Stimulated activated CD4-positive, alpha-beta T cell treated with anti-CD3 and anti-CD28 coated beads, Interleukin-2, amount 100 ng/mL, for 4 hours (primary cell): ENCODE results near the gene MAP1A.
A peak's percentile ranks its signal among the peaks of the same experiment; 100 is the strongest.

ENCODE experiments used
- DNase-seq: peaks from one replicate; pipeline ENCODE4 v3.0.0-alpha.2; 2020; ENCODE audit warnings: low read depth

Gene MAP1A

DNA sequence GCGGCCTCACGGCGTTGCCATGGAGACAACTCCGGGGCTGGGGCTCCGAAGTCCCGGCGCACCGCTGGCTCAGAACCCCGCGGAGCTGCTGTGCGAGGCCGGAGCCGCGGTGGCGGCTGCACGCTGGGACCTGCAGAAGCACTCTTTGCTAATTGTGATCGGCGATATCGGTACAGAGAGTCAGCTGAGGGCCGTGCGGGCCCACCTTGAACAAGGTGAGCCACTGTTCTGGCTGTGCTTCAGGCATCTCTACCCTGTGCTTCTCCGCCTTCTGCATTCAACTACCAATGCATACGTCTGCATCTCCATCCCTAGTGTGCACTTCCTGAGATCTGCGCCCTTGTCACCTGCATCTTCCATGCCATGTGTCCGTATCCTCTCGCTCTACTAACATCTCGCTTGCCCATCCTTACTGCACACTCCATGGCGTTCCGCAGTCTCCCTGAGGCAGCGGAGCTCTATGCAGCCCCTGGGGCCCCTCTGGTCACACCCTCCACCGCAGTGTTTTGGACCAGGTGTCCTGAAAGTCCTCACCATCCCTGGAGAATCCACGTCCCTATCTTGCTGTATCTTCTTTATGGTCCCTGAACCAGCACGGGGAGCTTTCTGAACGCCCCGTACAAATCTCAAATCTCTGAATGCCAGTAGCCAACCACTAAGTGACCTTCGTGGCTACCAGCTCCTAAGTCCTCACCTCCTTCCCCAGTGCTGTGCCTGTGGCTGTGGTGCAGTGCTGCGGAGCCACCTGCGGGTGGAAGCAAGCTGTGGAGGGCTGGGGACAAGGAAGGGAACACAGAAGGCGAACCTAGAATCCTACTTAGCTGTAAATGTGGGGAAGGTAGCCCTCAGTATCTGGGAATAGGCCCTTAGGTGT lies 6.2 kb upstream of the MAP1A start:
- DNase-seq: no peak

DNA sequence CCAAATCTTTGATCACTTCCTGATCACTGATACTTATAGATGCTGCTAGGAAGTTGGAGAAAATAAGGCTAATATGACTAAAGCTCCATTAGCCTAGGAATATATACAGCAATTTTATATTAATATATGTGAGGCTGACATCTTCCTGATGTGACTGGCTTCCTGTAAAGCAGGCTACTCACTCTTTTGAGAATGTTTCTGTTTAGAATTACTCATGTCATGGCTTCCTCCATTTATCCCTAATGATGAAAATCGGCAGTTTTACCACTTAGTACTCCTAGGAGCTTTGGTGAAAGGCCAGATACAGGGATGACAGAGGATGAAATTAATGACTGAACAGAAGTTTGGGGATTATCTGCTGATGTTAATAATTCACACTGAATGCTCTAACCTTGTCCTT lies 3.9 kb upstream of the MAP1A start:
- DNase-seq: no peak

DNA sequence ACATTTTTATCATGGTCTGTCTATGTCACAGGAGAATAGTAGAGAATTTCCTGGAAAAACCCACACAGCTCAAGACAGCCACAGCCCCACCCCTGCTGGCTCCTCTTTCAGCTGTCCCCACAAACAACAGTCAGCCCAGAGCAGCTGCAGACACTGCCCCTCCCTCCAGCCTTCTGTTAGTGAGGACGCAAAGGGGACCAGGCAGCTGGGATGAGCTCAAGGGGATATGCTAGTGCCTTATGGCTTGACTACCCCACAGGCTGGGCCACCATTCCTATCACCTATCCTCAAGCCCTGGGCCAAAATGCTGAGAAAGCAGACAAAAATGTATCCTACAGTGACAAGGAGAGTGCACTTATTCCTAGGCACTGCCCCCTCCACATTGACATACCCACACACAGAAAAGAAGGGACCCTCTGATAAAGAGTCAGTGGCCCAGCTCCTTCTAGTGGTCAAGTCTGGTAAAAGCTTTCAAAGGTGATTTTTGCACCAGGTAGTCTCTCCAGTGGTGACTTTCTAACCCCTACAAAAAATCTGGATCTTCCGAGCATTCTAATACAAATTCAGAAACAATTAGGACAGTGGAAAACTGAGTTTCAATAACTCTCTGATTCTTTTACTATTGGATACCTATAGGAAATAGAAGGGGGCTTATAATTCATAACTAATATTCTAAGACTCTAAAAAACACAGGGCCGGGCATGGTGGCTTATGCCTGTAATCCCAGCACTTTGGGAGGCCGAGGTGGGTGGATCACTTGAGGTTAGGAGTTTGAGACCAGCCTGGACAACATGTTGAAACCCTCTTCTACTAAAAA lies 3.0 kb upstream of the MAP1A start:
- DNase-seq: no peak

DNA sequence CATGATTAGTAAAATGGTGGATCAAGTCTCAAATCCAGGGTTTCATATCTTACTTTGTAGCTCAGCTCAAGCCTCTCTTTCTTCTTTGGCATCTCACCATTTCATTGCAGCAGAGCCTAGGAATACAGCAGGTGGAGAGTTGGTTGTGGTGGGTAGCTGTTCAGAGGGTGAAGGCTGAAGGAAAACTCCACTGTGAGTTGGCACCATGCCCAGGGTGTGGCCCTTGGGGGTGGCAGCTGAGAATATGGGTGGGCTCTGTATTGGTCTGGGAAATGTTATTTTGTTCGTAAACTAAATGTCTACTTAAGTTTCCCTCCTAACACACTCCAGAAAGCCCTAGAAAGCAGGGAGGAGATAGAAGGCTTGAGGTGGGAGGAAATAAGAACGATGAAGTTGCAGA lies 1.7 kb upstream of the MAP1A start:
- no peak for DNase-seq

DNA sequence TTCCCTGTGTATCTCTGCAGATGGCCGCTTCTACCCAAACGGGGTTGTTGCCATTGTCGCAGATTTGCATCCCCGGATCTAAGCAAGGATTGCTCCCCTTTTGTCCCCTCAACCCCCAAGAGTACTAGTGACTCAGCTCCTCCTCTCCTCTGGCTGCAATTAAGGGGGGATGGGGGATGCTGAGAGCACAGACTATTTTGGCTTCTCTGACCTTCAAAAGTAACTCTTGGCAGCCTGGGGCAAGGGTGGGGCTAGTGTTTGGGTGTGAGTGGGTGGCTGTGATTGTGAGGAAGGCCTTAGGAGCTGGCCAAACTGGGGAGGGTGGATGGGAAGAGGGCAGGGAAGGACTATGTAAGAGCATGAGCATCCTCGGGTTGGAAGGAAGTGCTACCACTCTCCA lies 1.2 kb upstream of the MAP1A start:
- DNase-seq: no peak

DNA sequence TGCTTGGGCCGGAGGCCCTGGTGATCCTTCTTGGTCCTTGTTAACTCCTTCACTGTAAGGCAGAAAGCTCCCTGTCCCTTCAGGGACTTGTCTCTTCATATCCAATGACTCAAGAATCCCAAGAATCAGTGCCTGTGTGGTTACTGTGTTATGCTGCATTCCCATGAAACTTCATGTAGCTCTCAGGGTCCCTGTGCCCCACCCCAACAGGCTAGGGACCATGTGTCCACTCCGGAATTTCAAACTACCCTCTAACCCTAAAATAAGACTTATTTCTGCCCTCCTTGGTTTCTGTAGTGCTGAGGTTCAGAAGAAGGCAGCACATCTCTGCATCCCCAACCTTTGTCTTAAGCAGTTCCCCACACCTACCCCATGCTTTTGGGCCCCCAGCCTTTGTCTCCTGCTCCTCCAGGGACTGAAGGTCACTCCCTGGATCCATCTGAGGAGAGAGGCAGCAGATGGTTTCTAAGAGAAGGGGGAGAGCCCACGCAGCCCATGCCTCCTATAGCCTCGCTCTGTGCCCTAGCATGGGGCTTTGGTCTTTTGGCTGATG lies 531 bp upstream of the MAP1A start:
- no peak for DNase-seq

DNA sequence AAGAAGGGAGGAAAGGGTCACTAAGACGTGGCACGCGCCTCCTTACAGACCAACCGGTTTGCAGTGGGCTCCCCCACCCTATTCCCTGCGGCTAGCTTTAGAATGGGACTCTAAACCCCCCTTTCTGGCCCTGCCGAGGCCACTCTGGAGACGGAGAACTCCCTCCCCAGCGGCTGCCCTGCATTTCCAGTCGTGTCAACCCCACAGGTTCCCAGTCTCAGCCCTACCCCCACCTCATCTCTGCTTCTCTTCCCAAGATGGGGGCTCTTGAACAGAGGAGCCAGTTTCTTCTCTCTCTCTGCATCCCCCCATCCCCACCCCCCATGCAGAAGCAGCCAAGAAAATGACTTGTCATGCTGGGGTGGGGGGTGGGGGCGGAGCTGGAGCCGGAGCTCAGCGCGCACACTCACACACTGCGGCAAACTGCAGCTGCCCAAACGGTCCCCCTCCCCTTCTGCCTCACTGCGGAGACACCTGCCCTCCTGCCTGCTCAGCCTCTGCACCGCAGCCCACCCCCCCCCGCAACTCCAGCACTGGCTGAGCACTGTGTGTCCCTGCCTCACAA lies 871 bp downstream of the MAP1A start:
- DNase-seq: peak; percentile 16

DNA sequence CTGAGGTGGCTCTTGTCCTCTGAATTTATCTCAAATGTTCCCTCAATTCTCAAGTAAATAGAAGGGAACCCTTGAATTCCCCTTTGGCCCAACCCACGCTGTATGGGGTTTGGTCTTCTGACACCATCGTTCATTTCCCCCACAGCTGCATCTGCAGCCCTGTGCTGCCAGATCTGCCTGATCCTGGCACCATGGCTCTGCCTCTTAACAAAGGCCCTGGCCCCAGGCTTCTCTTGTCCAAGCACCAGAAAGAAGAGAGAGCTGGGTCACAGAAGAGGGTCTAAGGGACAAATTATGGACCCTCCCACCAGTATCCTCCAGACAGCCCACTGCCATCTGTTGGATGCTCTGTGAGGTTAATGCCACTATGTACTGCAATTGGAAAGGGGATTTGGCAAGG lies 1.8 kb downstream of the MAP1A start:
- no peak for DNase-seq

DNA sequence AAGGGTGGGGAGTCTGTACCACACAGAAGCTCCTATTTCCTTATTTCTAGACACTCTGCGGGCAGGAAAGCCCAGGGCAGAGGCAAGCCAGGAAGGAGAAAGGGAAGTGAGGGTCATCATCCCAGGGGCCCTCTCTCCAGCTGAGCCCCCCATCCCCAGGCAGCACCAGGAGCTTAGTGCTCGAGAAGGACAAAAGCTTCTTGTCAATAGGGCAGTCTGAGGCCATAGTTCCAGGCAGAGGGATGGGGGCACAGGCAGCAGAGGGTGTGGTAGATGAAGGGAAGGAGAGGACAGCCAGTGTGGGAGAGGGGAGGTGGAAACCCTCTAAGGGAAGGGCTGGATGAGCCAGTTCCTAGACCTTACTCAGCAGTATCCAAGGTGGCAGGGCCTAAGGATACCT lies 2.7 kb downstream of the MAP1A start:
- DNase-seq: no peak

DNA sequence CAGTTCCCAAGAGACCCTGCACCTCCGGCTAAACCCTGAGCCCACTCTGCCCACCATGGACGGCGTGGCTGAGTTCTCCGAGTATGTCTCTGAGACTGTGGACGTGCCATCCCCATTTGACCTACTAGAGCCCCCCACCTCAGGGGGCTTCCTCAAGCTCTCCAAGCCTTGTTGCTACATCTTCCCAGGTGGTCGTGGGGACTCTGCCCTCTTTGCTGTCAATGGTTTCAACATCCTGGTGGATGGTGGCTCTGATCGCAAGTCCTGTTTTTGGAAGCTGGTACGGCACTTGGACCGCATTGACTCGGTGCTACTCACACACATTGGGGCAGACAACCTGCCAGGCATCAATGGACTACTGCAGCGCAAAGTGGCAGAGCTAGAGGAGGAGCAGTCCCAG lies 4.0 kb downstream of the MAP1A start:
- no peak for DNase-seq

DNA sequence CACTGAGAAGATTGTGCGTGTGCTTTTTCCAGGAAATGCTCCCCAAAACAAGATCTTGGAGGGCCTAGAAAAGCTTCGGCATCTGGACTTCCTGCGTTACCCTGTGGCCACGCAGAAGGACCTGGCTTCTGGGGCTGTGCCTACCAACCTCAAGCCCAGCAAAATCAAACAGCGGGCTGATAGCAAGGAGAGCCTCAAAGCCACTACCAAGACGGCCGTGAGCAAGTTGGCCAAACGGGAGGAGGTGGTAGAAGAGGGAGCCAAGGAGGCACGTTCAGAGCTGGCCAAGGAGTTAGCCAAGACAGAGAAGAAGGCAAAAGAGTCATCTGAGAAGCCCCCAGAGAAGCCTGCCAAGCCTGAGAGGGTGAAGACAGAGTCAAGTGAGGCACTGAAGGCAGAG lies 4.8 kb downstream of the MAP1A start:
- DNase-seq: no peak

DNA sequence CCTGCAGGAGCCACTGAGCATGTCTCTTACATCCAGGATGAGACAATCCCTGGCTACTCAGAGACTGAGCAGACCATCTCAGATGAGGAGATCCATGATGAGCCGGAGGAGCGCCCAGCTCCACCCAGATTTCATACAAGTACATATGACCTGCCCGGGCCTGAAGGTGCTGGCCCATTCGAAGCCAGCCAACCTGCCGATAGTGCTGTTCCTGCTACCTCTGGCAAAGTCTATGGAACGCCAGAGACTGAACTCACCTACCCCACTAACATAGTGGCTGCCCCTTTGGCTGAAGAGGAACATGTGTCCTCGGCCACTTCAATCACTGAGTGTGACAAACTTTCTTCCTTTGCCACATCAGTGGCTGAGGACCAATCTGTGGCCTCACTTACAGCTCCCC lies 6.2 kb downstream of the MAP1A start:
- DNase-seq: no peak

DNA sequence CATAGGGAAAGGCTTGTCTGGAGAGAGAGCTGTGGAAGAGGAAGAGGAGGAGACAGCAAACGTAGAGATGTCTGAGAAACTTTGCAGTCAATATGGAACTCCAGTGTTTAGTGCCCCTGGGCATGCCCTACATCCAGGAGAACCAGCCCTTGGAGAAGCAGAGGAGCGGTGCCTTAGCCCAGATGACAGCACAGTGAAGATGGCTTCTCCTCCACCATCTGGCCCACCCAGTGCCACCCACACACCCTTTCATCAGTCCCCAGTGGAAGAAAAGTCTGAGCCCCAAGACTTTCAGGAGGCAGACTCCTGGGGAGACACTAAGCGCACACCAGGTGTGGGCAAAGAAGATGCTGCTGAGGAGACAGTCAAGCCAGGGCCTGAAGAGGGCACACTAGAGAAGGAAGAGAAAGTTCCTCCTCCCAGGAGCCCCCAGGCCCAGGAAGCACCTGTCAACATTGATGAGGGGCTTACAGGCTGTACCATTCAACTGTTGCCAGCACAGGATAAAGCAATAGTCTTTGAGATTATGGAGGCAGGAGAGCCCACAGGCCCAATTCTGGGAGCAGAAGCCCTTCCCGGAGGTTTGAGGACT lies 6.9 kb downstream of the MAP1A start:
- no peak for DNase-seq

DNA sequence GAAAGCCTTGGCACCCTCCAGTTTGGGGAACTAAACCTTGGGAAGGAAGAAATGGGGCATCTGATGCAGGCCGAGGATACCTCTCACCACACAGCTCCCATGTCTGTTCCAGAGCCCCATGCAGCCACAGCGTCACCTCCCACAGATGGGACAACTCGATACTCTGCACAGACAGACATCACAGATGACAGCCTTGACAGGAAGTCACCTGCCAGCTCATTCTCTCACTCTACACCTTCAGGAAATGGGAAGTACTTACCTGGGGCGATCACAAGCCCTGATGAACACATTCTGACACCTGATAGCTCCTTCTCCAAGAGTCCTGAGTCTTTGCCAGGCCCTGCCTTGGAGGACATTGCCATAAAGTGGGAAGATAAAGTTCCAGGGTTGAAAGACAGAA lies 7.7 kb downstream of the MAP1A start:
- DNase-seq: no peak

DNA sequence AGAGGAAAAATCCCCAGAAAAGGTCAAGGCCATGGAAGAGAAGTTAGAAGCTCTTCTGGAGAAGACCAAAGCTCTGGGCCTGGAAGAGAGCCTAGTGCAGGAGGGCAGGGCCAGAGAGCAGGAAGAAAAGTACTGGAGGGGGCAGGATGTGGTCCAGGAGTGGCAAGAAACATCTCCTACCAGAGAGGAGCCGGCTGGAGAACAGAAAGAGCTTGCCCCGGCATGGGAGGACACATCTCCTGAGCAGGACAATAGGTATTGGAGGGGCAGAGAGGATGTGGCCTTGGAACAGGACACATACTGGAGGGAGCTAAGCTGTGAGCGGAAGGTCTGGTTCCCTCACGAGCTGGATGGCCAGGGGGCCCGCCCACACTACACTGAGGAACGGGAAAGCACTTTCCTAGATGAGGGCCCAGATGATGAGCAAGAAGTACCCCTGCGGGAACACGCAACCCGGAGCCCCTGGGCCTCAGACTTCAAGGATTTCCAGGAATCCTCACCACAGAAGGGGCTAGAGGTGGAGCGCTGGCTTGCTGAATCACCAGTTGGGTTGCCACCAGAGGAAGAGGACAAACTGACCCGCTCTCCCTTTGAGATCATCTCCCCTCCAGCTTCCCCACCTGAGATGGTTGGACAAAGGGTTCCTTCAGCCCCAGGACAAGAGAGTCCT lies 9.0 kb downstream of the MAP1A start:
- no peak for DNase-seq

DNA sequence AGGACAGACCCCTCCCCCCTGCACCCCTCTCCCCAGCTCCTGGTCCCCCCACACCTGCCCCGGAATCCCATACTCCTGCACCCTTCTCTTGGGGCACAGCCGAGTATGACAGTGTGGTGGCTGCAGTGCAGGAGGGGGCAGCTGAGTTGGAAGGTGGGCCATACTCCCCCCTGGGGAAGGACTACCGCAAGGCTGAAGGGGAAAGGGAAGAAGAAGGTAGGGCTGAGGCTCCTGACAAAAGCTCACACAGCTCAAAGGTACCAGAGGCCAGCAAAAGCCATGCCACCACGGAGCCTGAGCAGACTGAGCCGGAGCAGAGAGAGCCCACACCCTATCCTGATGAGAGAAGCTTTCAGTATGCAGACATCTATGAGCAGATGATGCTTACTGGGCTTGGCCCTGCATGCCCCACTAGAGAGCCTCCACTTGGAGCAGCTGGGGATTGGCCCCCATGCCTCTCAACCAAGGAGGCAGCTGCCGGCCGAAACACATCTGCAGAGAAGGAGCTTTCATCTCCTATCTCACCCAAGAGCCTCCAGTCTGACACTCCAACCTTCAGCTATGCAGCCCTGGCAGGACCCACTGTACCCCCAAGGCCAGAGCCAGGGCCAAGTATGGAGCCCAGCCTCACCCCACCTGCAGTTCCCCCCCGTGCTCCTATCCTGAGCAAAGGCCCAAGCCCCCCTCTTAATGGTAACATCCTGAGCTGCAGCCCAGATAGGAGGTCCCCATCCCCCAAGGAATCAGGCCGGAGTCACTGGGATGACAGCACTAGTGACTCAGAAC lies 9.8 kb downstream of the MAP1A start:
- DNase-seq: no peak

DNA sequence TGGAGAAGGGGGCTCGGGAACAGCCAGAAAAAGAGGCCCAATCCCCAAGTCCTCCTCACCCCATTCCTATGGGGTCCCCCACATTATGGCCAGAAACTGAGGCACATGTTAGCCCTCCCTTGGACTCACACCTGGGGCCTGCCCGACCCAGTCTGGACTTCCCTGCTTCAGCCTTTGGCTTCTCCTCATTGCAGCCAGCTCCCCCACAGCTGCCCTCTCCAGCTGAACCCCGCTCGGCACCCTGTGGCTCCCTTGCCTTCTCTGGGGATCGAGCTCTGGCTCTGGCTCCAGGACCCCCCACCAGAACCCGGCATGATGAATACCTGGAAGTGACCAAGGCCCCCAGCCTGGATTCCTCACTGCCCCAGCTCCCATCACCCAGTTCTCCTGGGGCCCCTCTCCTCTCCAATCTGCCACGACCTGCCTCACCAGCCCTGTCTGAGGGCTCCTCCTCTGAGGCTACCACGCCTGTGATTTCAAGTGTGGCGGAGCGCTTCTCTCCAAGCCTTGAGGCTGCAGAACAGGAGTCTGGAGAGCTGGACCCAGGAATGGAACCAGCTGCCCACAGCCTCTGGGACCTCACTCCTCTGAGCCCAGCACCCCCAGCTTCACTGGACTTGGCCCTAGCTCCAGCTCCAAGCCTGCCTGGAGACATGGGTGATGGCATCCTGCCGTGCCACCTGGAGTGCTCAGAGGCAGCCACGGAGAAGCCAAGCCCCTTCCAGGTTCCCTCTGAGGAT lies 10.6 kb downstream of the MAP1A start:
- no peak for DNase-seq

DNA sequence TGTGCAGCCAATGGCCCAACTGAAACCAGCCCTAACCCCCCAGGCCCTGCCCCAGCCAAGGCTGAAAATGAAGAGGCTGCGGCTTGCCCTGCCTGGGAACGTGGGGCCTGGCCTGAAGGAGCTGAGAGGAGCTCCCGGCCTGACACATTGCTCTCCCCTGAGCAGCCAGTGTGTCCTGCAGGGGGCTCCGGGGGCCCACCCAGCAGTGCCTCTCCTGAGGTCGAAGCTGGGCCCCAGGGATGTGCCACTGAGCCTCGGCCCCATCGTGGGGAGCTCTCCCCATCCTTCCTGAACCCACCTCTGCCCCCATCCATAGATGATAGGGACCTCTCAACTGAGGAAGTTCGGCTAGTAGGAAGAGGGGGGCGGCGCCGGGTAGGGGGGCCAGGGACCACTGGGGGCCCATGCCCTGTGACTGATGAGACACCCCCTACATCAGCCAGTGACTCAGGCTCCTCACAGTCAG lies 11.2 kb downstream of the MAP1A start:
- no peak for DNase-seq

DNA sequence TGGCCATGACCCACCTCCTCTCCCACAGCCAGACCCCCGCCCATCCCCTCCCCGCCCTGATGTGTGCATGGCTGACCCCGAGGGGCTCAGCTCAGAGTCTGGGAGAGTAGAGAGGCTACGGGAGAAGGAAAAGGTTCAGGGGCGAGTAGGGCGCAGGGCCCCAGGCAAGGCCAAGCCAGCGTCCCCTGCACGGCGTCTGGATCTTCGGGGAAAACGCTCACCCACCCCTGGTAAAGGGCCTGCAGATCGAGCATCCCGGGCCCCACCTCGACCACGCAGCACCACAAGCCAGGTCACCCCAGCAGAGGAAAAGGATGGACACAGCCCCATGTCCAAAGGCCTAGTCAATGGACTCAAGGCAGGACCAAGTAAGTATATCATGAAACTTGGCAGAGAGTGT lies 11.7 kb downstream of the MAP1A start:
- DNase-seq: no peak
